ENCODE results near the gene ENTPD6. TPM values are rescaled to one million over a fixed set of nuclear protein-coding genes. Genes with fewer than 3 reads are reported as not detected.
A peak's percentile ranks its signal among the peaks of the same experiment; 100 is the strongest.

Gene ENTPD6
- total RNA-seq, 4 donors from 2014 or later: 163 to 261 (median 224) TPM

DNA sequence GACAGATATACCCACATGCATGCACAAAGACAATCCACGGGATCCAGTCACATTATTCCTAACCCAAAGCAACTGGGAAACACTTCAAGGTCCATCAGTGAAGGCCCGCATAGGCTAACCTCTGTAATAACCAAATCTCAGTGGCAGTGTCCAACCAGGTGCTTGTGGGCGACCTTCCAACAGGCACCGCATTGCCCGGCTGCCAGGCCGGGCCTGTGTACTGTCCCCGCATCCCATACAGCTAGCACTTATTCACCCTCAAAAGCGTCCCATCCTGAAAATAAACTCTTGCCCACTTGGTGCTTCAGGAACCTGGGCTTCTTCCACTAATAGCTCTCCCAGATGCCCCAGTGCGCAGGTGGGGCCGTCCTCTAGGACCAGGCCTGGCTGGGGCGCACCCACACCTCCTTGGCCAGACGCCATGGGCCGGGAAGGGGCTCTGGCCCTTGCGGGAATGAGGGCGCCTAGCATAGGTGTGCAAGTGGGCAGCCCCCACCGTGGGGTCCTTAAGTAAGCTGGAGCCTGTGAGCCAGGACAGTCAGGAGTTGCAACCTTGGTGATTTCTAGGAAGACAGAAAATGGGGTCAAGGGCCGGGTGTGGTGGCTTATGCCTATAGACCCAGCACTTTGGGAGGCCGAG lies 1.1 kb upstream of the ENTPD6 start:
- intact Hi-C loops (cut with DNase I; ENCODE audit: low total_unique reads): no loop called here
- H3K9me3 ChIP-seq: no peaks in the 10 kb centered on the region
- H3K27ac ChIP-seq: peak overlapping the region in 3 of 4 donors; percentile 84 to 93 (median 89)
- TF ChIP-seq CTCF (IDR thresholded peaks at IDR 0.05) (no peak), POLR2A (IDR thresholded peaks at IDR 0.05) (no peak), EP300 (IDR thresholded peaks at IDR 0.05; ENCODE audit: low read depth) (no peak)
- H3K27me3 ChIP-seq: no peaks in the 10 kb centered on the region
- no peak overlapping the region for H3K4me3 ChIP-seq
- in situ Hi-C loops (cut with MboI; ENCODE audit: low pct_ligation_motif_present in 1 of 4, low pct_unique_long_range_greater_than_20kb in 1 of 4, low sequenced_read_pairs in 3 of 4): loop anchor here in 2 of 4 donors (10.0 to 25.0 kb wide), 4 partner anchors 93 to 210 kb away; partner anchors contain the start of genes APMAP (in 2 of the 2) and GINS1 (in 1 of the 2)
- peaks cover 13 to 35% (median 29%) of the 10 kb centered on the region in 4 donors for H3K4me1 ChIP-seq
- 91 to 96% methylated on average over 5 to 18 of the region's 18 CpGs for WGBS, 2 donors (ENCODE audit: low coverage in 1 of 2)
- no peaks in the 10 kb centered on the region for H3K36me3 ChIP-seq
- DNase-seq: no peak

DNA sequence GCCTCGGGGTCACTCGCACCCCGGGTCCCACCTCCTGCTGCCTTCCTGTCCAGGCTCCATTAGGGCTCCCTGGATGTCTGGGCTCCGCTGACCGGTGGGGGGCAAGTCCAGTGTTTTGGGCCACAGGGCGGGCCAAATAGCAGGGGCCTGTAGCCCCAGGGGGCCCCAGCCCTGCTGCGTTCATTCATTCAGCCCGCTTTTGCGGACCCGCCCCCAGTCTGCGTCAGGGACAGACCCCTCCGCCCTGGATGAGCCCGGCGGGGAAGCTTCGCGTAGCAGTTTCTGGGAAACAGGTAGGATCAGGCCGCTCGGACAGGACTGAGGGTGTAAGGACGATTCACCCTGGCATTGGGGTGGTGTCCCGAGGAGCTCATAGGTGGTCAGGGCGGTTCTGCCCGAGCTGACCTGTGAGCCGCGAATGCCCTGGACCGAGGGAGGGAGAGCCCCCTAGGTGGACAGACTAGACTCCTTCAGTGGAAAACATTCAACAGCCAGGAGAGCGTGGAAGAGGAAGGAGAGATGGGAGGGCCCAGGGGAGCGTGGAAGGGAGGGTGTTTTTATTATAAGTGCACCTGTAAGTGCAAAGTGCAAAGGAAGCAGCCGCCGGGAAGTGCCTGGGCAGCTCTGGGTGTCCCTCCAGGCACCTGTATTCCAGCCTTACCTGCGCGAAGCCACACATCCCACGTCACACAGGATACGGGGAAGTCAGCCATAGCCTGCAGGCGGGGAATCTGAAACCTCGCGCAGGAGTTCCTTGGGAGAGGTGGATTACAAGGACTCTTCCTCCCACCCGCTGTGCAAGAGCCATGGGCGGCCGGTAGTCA lies 662 bp downstream of the ENTPD6 start:
- Histone ChIP-seq H3K36me3 (no peaks in the 10 kb centered on the region), H3K27ac (peak overlapping the region; percentile 84 to 94 (median 91)), H3K4me3 (peak overlapping the region; percentile 64 to 98 (median 80)), H3K27me3 (no peaks in the 10 kb centered on the region), H3K9me3 (no peaks in the 10 kb centered on the region), H3K4me1 (peaks cover 25 to 50% (median 35%) of the 10 kb centered on the region in 4 donors)
- WGBS, 2 donors (ENCODE audit: low coverage in 1 of 2): 0 to 4% methylated on average over 2 to 39 of the region's 39 CpGs
- peak; percentile 87 for DNase-seq
- intact Hi-C loops (cut with DNase I; ENCODE audit: low total_unique reads): no loop called here
- in situ Hi-C loops (cut with MboI; ENCODE audit: low pct_ligation_motif_present in 1 of 4, low pct_unique_long_range_greater_than_20kb in 1 of 4, low sequenced_read_pairs in 3 of 4): loop anchor here in 2 of 4 donors (10.0 to 25.0 kb wide), 4 partner anchors 91 to 209 kb away; partner anchors contain the start of genes APMAP (in 2 of the 2) and GINS1 (in 1 of the 2)
- TF ChIP-seq POLR2AphosphoS5 (IDR thresholded peaks at IDR 0.05) (peak in 2 of 3 donors; percentile 34 to 82), CTCF (IDR thresholded peaks at IDR 0.05) (no peak), POLR2A (IDR thresholded peaks at IDR 0.05) (peak; percentile 61), EP300 (IDR thresholded peaks at IDR 0.05; ENCODE audit: low read depth) (no peak)

GRCh38 chr20:25196786-25197120 lies 1.2 kb downstream of the ENTPD6 start:
- TF ChIP-seq EP300 (IDR thresholded peaks at IDR 0.05; ENCODE audit: low read depth) (no peak), POLR2AphosphoS5 (IDR thresholded peaks at IDR 0.05) (no peak), POLR2A (IDR thresholded peaks at IDR 0.05) (peak; percentile 4), CTCF (IDR thresholded peaks at IDR 0.05) (no peak)
- in situ Hi-C loops (cut with MboI; ENCODE audit: low pct_ligation_motif_present in 1 of 4, low pct_unique_long_range_greater_than_20kb in 1 of 4, low sequenced_read_pairs in 3 of 4): loop anchor here in 2 of 4 donors (10.0 to 25.0 kb wide), 4 partner anchors 91 to 209 kb away; partner anchors contain the start of genes APMAP (in 2 of the 2) and GINS1 (in 1 of the 2)
- 34 to 40% methylated on average over 1 to 9 of the region's 9 CpGs for WGBS, 2 donors (ENCODE audit: low coverage in 1 of 2)
- H3K9me3 ChIP-seq: no peaks in the 10 kb centered on the region
- H3K4me3 ChIP-seq: peak overlapping the region; percentile 64 to 98 (median 80)
- H3K27ac ChIP-seq: peak overlapping the region; percentile 84 to 94 (median 91)
- peaks cover 25 to 50% (median 35%) of the 10 kb centered on the region in 4 donors for H3K4me1 ChIP-seq
- DNase-seq: no peak
- intact Hi-C loops (cut with DNase I; ENCODE audit: low total_unique reads): no loop called here
- H3K27me3 ChIP-seq: no peaks in the 10 kb centered on the region
- H3K36me3 ChIP-seq: no peaks in the 10 kb centered on the region

Data from transverse colon (tissue), 4 donors.